ENCODE data around the gene WIF1.

WIF1 gene

DNA sequence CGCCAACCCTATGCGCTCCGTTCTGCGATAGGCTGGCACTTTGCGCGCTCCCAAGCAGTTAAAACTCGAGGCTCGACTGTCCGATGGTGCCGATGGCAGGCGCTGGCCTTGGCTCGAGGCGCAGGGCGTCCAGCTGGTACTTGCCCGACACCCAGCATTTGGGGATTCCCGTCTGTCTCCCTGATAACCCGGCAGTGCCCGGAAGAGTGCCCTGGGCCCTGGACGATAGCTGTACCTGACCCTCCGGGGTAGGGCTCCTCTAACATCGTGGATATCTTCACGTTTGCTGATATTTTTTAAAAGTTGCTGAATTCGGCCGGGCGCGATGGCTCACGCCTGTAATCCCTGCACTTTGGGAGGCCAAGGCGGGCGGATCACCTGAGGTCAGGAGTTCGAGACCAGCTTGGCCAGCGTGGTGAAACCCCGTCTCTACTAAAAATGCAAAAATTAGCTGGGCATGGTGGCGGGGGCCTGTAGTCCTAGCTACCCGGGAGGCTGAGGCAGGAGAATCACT lies 908 bp upstream of the WIF1 start:
- DNase-seq: no peak

DNA sequence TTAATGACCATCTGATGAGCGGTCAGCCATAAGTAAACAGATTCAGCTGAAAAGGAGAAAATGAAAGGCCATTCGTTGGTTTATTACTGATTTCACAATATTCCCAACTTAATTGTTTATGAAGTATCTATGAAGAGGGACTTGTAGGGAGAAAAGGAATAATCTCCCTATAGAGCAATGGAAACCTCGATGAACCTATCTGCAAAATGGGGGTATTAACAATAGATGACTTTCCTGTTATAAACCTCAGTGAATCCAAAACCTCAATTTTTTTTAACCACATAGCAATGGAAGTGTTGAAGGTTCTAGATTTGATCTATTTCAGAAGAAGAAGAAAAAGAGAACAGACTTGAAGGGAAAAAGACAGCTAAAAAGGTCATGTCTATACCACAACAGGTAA lies 2.0 kb downstream of the WIF1 start:
- no peak for DNase-seq

DNA sequence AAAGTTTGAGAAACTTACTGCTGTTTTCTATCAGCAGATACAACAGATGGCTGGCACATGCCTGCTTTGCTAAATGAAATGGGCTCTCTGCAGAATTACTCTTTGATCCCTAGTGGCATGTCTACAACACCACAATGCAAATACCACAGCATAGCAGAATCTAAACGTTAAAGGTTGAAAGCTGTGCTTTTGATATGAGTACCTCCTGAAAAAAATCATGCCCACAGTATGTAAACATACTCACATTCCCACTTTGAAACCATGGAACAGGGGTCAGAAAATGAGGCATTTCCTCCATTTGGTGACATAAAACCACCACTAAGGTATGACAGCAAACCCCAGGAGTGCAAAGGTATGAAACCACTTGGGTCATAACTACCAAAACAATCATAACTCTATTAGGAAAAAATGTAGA lies 7.5 kb downstream of the WIF1 start:
- no peak for DNase-seq

DNA sequence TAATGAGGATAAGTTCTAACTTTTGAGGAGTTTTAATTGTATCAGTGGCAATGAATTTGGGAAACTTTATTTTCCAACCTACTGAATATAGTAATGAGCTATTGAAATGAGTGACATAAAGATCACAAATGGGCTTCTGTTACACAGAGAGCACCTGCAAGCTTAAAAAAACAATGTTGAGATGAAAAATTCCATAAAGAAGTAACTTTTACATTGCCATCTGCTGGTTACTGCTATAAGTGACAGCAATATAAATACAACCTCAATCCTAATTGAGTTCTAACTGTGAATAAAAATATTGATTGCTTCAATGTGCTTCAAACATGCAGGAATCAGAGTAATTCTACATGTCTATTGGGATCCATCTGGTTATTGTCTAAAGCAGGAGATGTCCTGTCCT lies 14.2 kb downstream of the WIF1 start:
- no peak for DNase-seq

DNA sequence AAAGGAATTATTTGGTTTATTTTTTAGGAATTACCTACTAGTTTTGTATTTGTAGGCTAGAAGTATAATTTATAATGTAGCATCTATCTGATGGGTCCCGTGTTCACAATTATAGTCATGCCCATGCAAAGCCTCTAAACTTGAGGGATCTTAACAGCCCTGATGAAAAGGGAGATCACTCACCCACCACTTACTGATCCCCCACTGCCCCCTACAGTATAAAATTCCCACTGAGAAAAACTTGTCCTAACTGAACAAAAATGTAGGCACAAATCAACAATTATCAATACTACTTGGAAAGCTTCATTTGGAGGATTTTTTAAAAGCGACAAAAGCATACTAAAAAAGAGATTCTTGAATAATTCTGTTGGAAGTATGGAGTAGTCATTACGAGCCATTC lies 21.0 kb downstream of the WIF1 start:
- no peak for DNase-seq

DNA sequence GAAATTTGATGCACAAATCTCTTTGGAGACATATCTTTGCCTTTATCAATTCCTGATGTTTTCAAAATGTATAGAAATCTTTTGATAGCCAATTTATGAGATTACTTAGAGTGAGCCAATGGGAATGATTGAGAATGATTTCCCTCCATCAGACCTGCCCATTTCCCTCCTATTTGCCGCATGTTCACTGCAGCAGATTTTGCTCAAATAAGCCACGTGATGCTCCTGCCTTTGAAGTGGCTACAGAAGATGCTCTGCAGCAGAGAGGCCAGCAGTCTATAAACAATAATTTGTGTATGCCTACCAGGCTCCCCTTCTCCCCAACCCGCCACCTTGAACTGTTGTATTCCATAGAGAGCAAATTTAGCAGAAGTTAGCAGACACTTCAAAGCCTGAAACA lies 21.9 kb downstream of the WIF1 start:
- no peak for DNase-seq

DNA sequence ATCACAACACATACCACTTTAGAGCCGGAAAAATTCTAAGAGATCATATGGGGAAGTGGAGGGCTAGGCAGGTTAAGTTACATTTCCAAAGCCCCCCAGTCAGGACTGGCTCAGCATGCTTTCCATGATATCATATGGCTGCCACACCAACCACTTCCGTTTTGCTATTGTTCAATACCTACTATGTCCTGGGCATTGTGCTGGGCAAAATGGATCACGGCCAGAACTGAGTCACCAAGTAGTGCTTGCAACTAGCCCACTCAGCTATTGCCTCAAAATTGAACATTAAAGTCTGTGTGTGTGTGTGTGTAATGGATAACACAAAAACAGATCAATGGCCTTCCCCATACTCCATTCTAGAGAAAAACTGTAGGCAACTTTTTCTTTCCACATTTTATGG lies 22.7 kb downstream of the WIF1 start:
- DNase-seq: no peak

DNA sequence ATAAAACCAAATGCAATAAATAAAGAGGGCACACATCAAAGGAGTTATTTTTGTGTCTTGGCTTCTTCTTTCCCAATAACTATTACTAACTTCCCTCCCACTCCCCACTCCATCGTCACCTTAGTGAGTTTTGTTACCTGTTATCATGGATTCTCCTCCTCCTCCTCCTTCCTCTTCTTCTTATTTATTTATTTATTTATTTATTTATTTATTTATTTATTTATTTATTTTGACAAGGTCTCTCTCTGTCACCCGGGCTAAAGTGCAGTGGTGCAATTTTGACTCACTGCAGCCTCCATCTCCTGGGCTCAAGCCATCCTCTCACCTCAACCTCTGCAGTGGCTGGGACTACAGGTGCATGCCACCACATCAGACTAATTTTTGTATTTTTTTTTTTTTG lies 26.4 kb downstream of the WIF1 start:
- no peak for DNase-seq

DNA sequence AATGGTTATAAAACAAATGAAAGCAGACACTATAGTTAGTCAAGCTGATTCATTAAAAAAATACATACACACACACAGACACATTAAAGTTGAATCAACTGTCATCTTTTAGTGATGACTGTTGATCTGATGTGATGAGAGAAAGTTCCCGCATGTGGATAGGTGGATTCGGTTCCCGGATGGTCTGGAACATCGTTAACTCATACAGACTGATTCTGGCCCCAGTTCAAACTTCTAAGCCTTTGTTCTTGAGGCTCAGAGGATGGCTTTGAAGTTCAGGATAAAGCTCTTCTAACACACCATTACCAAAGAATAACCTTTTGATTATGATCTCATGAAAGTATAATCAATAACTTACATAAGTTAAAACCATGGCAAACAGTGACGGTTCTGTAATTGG lies 27.5 kb downstream of the WIF1 start:
- DNase-seq: no peak

DNA sequence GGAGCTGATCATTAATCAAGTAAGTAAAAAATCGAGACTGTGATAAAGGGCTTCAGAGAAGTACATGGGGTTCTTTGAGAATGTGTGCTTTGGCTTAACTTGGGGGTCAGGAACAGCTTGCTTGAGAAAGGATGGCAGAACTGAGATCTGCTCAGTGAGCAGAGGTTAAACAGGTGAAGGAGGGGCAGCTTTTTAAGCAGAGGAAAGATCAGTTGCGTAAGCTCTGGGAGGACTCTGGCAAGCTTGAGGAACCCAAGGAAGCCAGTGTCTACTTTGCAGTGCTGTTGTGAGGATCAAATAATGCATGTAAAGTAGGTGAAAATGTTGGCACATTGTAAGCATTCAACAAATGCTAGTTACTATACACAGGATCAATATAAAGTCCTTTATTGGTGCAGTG lies 30.6 kb downstream of the WIF1 start:
- DNase-seq: no peak

DNA sequence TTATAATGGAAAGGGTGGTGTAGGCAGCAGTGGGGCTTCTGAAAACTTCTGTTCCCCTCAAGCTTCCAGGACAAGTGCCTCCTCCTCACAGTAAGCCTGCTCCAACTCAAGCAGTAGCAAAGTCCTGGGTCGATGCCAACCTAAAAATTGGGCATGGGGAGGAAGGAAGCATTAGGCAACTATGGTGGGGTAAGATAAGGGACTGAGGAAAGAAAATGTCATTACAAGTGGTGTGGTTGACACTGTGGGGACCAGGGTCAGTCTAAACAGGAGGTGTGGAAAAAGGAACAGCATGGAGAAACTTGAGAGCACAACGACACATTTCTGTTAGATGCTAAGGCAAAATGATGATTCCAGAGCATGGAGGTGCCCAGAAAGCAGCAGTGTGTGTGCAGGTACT lies 34.9 kb downstream of the WIF1 start:
- DNase-seq: no peak

DNA sequence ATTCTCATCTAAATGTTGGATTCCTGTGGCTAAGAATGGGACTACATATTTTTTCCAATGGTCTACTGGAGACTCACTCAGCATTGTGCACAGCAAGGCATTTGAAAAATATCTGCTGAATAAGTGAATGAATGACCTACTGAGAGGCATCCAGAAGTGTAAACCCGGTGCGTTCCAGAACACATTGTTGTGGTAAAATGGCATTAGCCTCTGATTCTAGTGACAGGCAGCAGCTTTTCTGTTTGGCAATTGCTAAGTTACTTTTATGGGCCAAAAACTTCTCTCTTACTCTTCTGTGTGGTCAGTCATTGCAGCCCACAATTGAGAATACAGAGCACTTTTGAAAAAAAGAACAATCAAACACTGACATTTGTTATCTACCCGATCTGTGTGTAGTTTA lies 36.5 kb downstream of the WIF1 start:
- no peak for DNase-seq

DNA sequence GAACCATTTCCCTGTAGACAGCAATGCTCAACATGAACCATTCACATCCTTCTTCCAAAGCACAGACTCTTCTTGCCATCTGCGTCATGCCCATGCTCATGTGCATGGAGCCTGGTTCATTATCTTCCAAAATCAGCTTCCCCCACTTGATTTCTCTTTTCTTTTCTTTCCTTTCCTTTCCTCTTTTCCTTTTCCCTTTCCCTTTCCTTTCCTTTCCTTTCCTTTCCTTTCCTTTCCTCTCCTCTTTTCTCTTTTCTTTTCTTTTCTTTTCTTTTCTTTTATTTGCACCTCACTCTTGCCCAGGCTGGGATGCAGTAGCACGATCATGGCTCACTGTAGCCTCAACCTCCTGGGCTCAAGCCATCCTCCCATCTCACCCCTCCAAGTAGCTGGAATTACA lies 37.5 kb downstream of the WIF1 start:
- DNase-seq: no peak

DNA sequence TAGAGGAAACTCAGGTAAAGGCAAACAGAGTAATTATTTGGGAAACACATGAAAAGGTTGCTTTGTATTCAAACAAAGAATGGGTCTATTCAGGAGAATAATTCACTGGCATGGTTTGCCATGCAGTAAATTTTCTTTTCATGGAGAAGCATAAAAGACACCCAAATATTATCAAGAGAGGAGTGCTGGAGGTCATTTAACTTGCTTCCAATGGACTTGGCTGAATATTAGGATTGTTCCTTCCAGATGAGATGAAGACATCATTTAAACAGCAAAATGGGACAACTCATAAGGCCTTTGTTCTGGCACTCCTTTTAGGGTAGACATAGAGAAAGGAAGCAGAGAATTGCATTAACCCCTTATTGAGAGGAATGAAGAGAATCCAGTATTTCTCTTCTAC lies 38.7 kb downstream of the WIF1 start:
- no peak for DNase-seq

DNA sequence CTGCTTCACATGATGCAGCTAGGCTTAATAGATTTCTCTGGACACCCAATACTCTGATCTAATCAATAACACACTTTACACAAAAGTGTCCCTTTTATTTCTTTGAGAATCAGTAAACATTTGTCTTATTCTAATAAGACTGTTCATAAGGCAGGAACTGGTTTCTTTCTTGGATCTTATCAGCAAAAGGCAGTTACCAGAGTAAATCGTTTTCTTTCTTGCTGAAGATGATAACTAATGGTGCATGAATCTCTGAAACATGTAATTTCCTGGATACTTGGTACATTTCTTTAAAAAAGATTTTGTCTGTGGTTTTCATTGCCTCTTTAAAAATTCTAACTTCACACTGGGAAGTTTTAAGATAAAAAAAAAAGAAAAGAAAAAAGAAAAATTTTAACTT lies 39.6 kb downstream of the WIF1 start:
- no peak for DNase-seq

DNA sequence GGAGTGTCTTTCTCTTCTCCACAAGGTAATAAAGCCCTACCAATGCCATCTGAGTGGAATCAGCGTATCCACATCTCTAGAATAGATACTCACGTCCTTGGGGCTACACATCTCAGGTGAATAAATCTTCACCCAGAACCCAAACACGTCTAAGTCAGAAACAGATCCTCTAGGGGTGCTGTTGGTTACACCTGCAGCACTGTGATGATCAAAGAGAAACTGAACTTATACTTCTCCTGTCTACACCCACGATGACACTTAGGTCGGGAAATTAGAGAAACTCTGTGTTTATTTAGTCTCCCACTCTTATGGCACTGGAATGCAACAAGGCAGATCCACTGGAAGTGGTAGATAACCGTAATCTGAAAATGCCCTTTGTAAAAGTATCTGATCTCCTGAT lies 46.2 kb downstream of the WIF1 start:
- no peak for DNase-seq

DNA sequence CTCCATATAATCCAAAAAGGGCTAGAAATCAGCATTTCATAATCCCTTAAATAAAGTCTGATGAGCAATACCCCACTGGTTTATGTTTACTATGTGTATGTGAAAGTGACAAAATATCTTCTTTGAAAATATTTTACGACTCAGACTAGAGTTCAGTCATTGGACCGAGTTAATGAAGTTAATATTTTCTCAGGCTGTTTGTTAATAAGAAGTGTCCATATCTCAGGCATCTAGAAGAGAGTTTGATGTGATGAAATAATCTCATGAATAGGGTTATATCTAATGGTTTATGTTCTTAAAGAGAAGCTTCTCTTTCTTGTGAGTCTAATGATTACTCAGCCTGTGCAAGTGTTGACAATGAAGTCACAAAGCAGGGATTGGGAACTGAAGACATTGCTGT lies 51.8 kb downstream of the WIF1 start:
- DNase-seq: no peak

DNA sequence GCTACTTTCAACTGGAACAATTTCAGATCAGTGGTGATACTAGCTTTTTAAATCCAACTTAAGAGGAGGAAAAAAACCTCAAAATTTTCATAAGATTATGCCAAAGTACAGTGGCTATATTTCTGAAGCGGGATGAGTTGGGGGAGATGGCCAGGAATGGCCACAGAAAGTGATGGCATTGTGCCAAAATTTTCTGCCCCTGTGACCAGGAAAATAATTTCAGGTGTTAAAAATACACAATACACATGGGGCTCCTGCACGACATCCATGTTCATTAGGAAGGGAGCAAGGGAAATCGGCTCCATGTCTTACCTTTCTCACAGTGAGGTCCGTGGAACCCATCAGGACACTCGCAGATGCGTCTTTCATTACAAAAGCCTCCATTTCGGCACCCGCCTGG lies 53.7 kb downstream of the WIF1 start:
- no peak for DNase-seq

DNA sequence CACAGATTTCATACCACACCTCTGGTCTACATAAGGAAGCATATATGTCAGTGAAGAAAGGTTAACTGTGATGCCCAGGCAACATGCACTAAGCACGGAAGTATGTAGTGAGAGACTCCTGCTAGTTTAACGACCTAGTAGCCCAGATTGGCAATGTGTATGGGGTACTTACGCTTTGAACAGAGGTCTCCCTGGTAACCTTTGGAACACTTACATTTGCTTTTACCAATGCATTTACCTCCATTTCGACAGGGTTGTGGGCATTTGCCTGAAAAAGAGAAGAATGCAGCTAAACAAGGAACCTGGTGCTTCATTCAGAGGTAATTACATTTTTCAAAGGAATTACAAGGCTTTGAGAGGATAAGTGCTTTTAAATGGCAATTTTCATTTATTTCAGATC lies 65.2 kb downstream of the WIF1 start:
- DNase-seq: no peak

DNA sequence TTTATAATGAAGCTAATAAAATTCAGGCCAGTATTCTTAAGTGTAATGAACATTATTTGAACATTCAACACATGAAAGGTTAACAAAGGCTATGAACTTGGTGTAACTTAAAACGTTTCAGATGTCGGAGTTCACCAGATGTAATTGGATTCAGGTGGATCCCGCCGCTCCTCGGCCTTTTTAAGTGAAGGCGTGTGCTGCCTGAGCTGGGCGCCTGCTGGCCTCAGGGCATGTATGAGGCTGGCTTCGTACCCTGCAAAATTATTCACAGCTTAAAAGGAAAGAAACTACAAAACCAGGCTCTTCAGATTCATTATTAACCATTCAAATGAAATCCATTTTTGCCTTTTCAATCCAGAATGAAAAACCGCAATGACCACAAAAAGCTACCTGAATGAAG lies 69.9 kb downstream of the WIF1 start:
- DNase-seq: no peak

DNA sequence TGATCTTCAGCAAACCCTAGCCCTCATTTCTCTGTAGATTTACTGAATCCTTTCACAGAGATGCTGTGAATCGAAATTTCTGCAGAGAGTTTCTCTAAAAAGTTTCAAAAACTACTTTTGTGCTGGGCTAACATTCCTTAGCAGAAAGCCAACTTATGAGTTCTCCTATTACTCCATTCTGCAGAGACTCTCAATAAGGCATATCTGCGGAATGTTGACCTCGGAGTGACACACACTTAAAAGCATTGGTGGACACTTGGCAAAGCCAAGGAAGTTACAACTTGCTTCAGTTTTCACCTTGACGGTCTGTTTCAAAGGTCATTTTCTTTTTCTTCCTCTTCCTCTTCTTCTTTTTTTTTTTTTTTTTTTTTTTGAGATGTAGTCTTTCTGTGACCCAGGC lies 75.8 kb downstream of the WIF1 start:
- DNase-seq: no peak

DNA sequence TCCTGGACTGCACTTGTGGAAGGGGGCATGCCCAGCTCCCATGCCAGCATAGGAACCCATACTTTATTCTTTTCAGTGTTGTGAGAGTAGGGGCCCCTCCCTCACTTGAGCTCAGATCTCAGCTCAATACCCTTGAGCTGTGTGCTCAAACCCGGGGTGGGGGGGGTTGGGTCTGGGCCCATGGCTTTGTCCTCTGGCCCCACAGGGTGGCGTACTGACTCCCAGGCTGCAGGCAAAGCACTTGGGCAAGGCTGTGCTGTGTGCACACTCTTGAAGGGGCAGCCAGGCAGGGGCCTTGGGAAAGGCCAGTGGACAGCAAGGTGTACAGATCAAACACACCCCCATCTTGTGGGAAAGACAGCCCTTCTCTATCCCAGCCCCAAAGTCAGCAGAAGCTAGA lies 81.8 kb downstream of the WIF1 start:
- DNase-seq: no peak

DNA sequence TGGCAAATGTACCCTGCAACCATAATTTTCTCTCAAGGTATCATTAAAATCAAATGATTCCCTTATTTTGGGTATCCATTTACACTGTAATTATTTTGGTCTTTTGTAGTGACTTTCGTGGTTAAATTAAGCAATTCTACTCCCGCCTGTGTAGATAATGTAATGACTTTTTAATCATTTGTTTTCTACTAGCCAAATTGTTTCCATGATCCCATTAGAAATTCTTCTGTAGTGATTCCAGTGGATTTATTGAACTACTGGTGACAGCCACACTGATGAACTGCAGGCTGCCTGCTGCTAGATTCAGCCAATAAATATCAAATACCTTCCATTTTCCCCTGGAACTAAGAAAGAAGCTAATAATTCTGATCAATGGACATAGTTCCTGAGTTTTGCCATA lies 96.0 kb downstream of the WIF1 start:
- DNase-seq: no peak

DNA sequence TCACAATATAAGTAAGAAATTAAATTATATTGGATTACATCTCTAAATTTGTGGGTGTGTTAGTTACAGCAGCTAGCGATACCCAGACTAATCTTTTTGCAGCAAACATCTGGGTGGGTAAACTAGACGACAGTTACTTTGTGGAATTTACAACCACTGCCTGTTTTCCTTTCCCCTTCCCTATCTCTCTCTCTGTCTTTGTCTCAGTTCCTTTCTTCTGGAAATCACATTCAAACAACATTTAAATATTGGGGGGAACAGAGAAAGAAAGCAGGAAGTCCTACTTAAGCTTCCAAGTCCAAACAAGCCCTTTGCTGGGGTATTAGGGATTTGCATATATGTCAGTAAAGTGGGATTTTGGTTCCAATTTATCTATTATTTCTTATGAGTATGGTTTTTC lies 97.6 kb downstream of the WIF1 start:
- DNase-seq: no peak

DNA sequence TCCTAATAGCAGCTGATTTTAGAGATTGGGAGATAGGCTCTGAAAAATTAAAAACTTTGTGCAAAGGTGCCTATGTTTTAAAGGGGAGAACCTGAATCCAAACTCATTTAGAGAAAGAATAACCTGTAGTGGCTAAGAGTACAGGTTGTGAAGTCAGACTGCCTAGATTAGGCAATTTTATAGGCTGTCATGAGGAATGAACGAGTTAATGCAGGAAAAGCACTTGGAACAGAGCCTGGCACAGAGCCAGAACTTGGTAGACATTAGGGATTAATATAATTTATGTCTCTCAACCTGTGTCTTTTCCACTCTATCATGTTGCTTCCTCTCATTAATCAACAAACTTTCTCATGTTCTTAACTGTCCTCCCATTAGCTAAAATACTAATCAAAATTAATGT lies 98.1 kb downstream of the WIF1 start:
- no peak for DNase-seq

DNA sequence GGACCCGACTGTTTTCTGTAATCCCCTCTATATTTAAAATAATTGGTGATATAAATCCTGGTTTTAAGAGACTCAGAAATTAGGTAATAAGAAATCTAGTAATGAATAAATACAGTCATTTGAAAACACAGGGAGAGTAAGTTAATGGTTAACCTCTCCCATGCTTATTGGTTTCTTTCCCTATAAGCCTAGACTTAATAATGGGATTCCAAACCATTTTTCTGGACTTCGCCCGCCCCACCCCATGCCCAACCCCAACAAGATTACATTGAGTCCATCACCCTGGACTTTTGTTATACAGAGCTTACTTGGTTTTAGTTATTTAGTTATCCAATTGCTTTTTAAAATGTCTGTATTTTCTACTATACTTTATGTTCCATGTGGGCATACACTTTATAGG lies 98.7 kb downstream of the WIF1 start:
- DNase-seq: no peak

Measured in activated gamma-delta T cell (primary cell).